ENCODE results near the gene UBASH3B. TPM values are rescaled to one million over a fixed set of nuclear protein-coding genes. Genes with fewer than 3 reads are reported as not detected.

Gene UBASH3B
- total RNA-seq, 2 experiments from 2014 or later, result 67.3 to 108 TPM

- Mint-ChIP-seq H3K36me3 (peaks cover 28% of the 10 kb centered on the region), H3K4me3 (no peak overlapping the region), H3K4me1 (peaks cover 32% of the 10 kb centered on the region), H3K9me3 (ENCODE audit: low read depth) (no peaks in the 10 kb centered on the region), H3K27me3 (no peaks in the 10 kb centered on the region), H3K27ac (no peak overlapping the region)
- CTCF ChIA-PET, result interaction anchor here (0.6 to 2.6 kb wide), 5 partner anchors 10 to 150 kb away, joined by 3 to 7 read pairs (median 3); no protein-coding TSS in a partner anchor
- no peak for DNase-seq
- no peak for ATAC-seq
These were observed 51.0 kb downstream of the UBASH3B start for GRCh38 chr11:122706291-122707088.

GRCh38 chr11:122707111-122707510 is 51.6 kb downstream of the UBASH3B start:
- H3K4me3 Mint-ChIP-seq, result no peak overlapping the region
- no peaks in the 10 kb centered on the region for H3K27me3 Mint-ChIP-seq
- peaks cover 23% of the 10 kb centered on the region for H3K36me3 Mint-ChIP-seq
- H3K27ac Mint-ChIP-seq, result no peak overlapping the region
- no peak for DNase-seq
- H3K9me3 Mint-ChIP-seq (ENCODE audit: low read depth), result no peaks in the 10 kb centered on the region
- ATAC-seq, result no peak
- CTCF ChIA-PET, result interaction anchor here (0.6 to 2.6 kb wide), 4 partner anchors 10 to 150 kb away, joined by 3 to 7 read pairs (median 4); no protein-coding TSS in a partner anchor
- peaks cover 30% of the 10 kb centered on the region for H3K4me1 Mint-ChIP-seq

- H3K27ac Mint-ChIP-seq, result no peak overlapping the region
- H3K27me3 Mint-ChIP-seq, result no peaks in the 10 kb centered on the region
- peaks cover 30% of the 10 kb centered on the region for H3K4me1 Mint-ChIP-seq
- H3K4me3 Mint-ChIP-seq, result no peak overlapping the region
- DNase-seq (no peak), ATAC-seq (no peak)
- H3K36me3 Mint-ChIP-seq, result peaks cover 16% of the 10 kb centered on the region
- CTCF ChIA-PET, result interaction anchor here (1.5 to 2.6 kb wide), 3 partner anchors 9 to 79 kb away, joined by 3 to 7 read pairs (median 5); no protein-coding TSS in a partner anchor
- H3K9me3 Mint-ChIP-seq (ENCODE audit: low read depth), result no peaks in the 10 kb centered on the region
These were observed 52.4 kb downstream of the UBASH3B start for GRCh38 chr11:122707901-122708300.

- Mint-ChIP-seq H3K4me3 (no peak overlapping the region), H3K9me3 (ENCODE audit: low read depth) (no peaks in the 10 kb centered on the region), H3K4me1 (peaks cover 31% of the 10 kb centered on the region), H3K36me3 (peaks cover 19% of the 10 kb centered on the region), H3K27ac (no peak overlapping the region), H3K27me3 (no peaks in the 10 kb centered on the region)
- CTCF ChIA-PET, result interaction anchor here (1.1 to 8.4 kb wide), 2 partner anchors 13 to 46 kb away, joined by 5 to 79 read pairs; no protein-coding TSS in a partner anchor
- ATAC-seq, result no peak
- no peak for DNase-seq
These were observed 53.7 kb downstream of the UBASH3B start for GRCh38 chr11:122709039-122709760.

GRCh38 chr11:122711362-122711761 is 55.8 kb downstream of the UBASH3B start:
- Mint-ChIP-seq H3K27me3 (no peaks in the 10 kb centered on the region), H3K27ac (peak overlapping the region; percentile 24), H3K9me3 (ENCODE audit: low read depth) (no peaks in the 10 kb centered on the region), H3K4me1 (peaks cover 45% of the 10 kb centered on the region), H3K4me3 (no peak overlapping the region), H3K36me3 (peaks cover 18% of the 10 kb centered on the region)
- DNase-seq (no peak), ATAC-seq (no peak)
- CTCF ChIA-PET, result interaction anchor here (1.1 to 8.4 kb wide), 4 partner anchors 13 to 55 kb away, joined by 3 to 79 read pairs (median 16); no protein-coding TSS in a partner anchor

- Mint-ChIP-seq H3K27ac (no peak overlapping the region), H3K4me1 (peaks cover 50% of the 10 kb centered on the region), H3K4me3 (no peak overlapping the region), H3K27me3 (no peaks in the 10 kb centered on the region), H3K9me3 (ENCODE audit: low read depth) (no peaks in the 10 kb centered on the region), H3K36me3 (peaks cover 16% of the 10 kb centered on the region)
- DNase-seq (no peak), ATAC-seq (no peak)
- CTCF ChIA-PET, result interaction anchor here (1.0 to 8.4 kb wide), 5 partner anchors 14 to 56 kb away, joined by 3 to 79 read pairs (median 5); no protein-coding TSS in a partner anchor
These were observed 56.4 kb downstream of the UBASH3B start for GRCh38 chr11:122711831-122712381.

- Mint-ChIP-seq H3K27me3 (no peaks in the 10 kb centered on the region), H3K4me3 (no peak overlapping the region), H3K9me3 (ENCODE audit: low read depth) (no peaks in the 10 kb centered on the region), H3K36me3 (peaks cover 17% of the 10 kb centered on the region), H3K4me1 (peaks cover 66% of the 10 kb centered on the region), H3K27ac (peak overlapping the region; percentile 18)
- DNase-seq, result no peak
- no peak for ATAC-seq
- CTCF ChIA-PET, result interaction anchor here (1.0 to 8.4 kb wide), 5 partner anchors 13 to 58 kb away, joined by 4 to 79 read pairs (median 5); no protein-coding TSS in a partner anchor
These were observed 58.5 kb downstream of the UBASH3B start for GRCh38 chr11:122714004-122714403.

GRCh38 chr11:122714484-122714883 is 59.0 kb downstream of the UBASH3B start:
- Mint-ChIP-seq H3K9me3 (ENCODE audit: low read depth) (no peaks in the 10 kb centered on the region), H3K27me3 (no peaks in the 10 kb centered on the region), H3K27ac (peak overlapping the region; percentile 15), H3K4me3 (no peak overlapping the region), H3K4me1 (peaks cover 68% of the 10 kb centered on the region), H3K36me3 (peaks cover 21% of the 10 kb centered on the region)
- DNase-seq (no peak), ATAC-seq (no peak)
- CTCF ChIA-PET, result interaction anchor here (1.8 to 8.4 kb wide), 3 partner anchors 16 to 41 kb away, joined by 5 to 79 read pairs (median 26); no protein-coding TSS in a partner anchor

- ATAC-seq (no peak), DNase-seq (no peak)
- Mint-ChIP-seq H3K4me1 (peaks cover 82% of the 10 kb centered on the region), H3K36me3 (peaks cover 32% of the 10 kb centered on the region), H3K27ac (peak overlapping the region; percentile 92), H3K27me3 (no peaks in the 10 kb centered on the region), H3K4me3 (no peak overlapping the region), H3K9me3 (ENCODE audit: low read depth) (no peaks in the 10 kb centered on the region)
- CTCF ChIA-PET, result interaction anchor here (0.6 to 8.4 kb wide), 9 partner anchors 9 to 194 kb away, joined by 3 to 79 read pairs (median 6); no protein-coding TSS in a partner anchor
These were observed 60.3 kb downstream of the UBASH3B start for GRCh38 chr11:122715548-122716440.

GRCh38 chr11:122717264-122717867 is 61.8 kb downstream of the UBASH3B start:
- H3K9me3 Mint-ChIP-seq (ENCODE audit: low read depth), result no peaks in the 10 kb centered on the region
- H3K36me3 Mint-ChIP-seq, result peaks cover 36% of the 10 kb centered on the region
- H3K4me1 Mint-ChIP-seq, result peaks cover 89% of the 10 kb centered on the region
- ATAC-seq (peak; percentile 85), DNase-seq (peak; percentile 95)
- H3K4me3 Mint-ChIP-seq, result peak overlapping the region; percentile 54
- H3K27me3 Mint-ChIP-seq, result no peaks in the 10 kb centered on the region
- CTCF ChIA-PET, result interaction anchor here (0.6 to 8.4 kb wide), 10 partner anchors 9 to 119 kb away, joined by 3 to 79 read pairs (median 6); no protein-coding TSS in a partner anchor
- H3K27ac Mint-ChIP-seq, result peak overlapping the region; percentile 92

- H3K36me3 Mint-ChIP-seq, result peaks cover 27% of the 10 kb centered on the region
- H3K27me3 Mint-ChIP-seq, result no peaks in the 10 kb centered on the region
- H3K27ac Mint-ChIP-seq, result peak overlapping the region; percentile 38
- no peaks in the 10 kb centered on the region for H3K9me3 Mint-ChIP-seq (ENCODE audit: low read depth)
- H3K4me1 Mint-ChIP-seq, result peaks cover 94% of the 10 kb centered on the region
- no peak for DNase-seq
- CTCF ChIA-PET, result interaction anchor here (0.9 to 7.0 kb wide), 7 partner anchors 20 to 54 kb away, joined by 3 to 50 read pairs (median 6); no protein-coding TSS in a partner anchor
- ATAC-seq, result no peak
- no peak overlapping the region for H3K4me3 Mint-ChIP-seq
These were observed 64.8 kb downstream of the UBASH3B start for GRCh38 chr11:122720107-122720881.

All from activated CD8-positive, alpha-beta memory T cell treated with anti-CD3 and anti-CD28 coated beads, Interleukin-2, amount 10 ng/mL, durations not matched to agents 7 days and 5 days (primary cell).